HCT116 (cell line): ENCODE measurements around the gene GRK5. TPM values are rescaled to one million over a fixed set of nuclear protein-coding genes. Genes with fewer than 3 reads are reported as not detected.

Experiments used
- ATAC-seq: fragments of 200-7000 bp; cut with Tn5 transposase; 2 replicates; pipeline ENCODE4 v1.9.1; 2020; ENCODE audit warnings: mild to moderate bottlenecking, moderate library complexity
- BruUV-seq: library from RNA; stranded (reverse); fragments of 400-500 nt; replicated peaks from 2 replicates; lab custom pipeline; 2021; lab: Mats Ljungman, UMichigan
- CTCF ChIA-PET: fragments of 300-600 bp; sonication (Branson Sonifier 250); formaldehyde crosslinking; loops from one replicate; lab custom pipeline; 2021; ENCODE audit warnings: antibody characterized with exemption; lab: Charles Lee
- POLR2A ChIA-PET: fragments of 300-600, 350-600 bp; sonication (Branson Sonifier 250); formaldehyde crosslinking; loops from one replicate; lab custom pipeline; 2021; ENCODE audit warnings: antibody characterized with exemption; lab: Charles Lee
- RAD21 ChIA-PET, 2 experiments: fragments of 300-600 bp; sonication (Branson Sonifier 250); formaldehyde crosslinking; loops; one replicate each; lab custom pipeline; 2023; ENCODE audit warnings: low total read pairs in 2 of 2; ENCODE audit not compliant: uncharacterized antibody in 2 of 2, unreplicated experiment in 2 of 2, low non-redundant PET in 1 of 2; lab: Charles Lee
- DNase-seq: peaks from one replicate; pipeline ENCODE4 v3.0.0-alpha.2; 2010; ENCODE audit warnings: low read depth, low spot score
- H2AFZ ChIP-seq: fragments of 200-600 bp; shearing (Covaris generic), sonication (generic); 2 replicates; pipeline ENCODE4 v1.6.1; 2017; ENCODE audit warnings: low read depth, mixed run types, mixed read lengths, antibody characterized with exemption, low read length; ENCODE audit not compliant: poor library complexity, severe bottlenecking
- H3K27ac ChIP-seq: 2 replicates; pipeline ENCODE4 v1.5.1; 2012; ENCODE audit warnings: low read depth, low read length
- H3K27me3 ChIP-seq: fragments of 200-600 bp; sonication (generic); 2 replicates; pipeline ENCODE4 v1.6.1; 2016; ENCODE audit warnings: mixed run types, low read length, mixed read lengths; ENCODE audit not compliant: insufficient read depth
- H3K36me3 ChIP-seq, 2 experiments: fragments of 200-500 bp in 1 of 2; fragments of 200-600 bp in 1 of 2; sonication (Bioruptor generic) in 1 of 2; sonication (generic) in 1 of 2; 2 replicates each; pipeline versions ENCODE4 v1.5.1 to v1.6.1; 2014 to 2016; ENCODE audit warnings: low read length in 2 of 2, inconsistent platforms in 1 of 2, mixed read lengths in 1 of 2, mixed run types in 1 of 2; ENCODE audit not compliant: insufficient read depth in 2 of 2, control insufficient read depth in 1 of 2
- H3K4me1 ChIP-seq, 2 experiments: fragments of 200-600 bp in 1 of 2; sonication (generic) in 1 of 2; 2 replicates each; pipeline versions ENCODE4 v1.5.1 to v1.6.1; 2012 to 2017; ENCODE audit warnings: low read length in 2 of 2, inconsistent platforms in 1 of 2, mild to moderate bottlenecking in 1 of 2, mixed read lengths in 1 of 2, mixed run types in 1 of 2, moderate library complexity in 1 of 2; ENCODE audit not compliant: insufficient read depth in 2 of 2, control insufficient read depth in 1 of 2
- H3K4me2 ChIP-seq: fragments of 200-600 bp; sonication (generic); 2 replicates; pipeline ENCODE4 v1.6.1; 2017; ENCODE audit warnings: mixed run types, low read length, mixed read lengths
- H3K4me3 ChIP-seq, 2 experiments: fragments of 200-600 bp in 1 of 2; sonication (generic) in 1 of 2; replicated peaks in 1 of 2; 2 replicates each; pipeline ENCODE4 v1.5.1; 2011 to 2016; ENCODE audit warnings: low read length in 2 of 2, control low read depth in 1 of 2, low read depth in 1 of 2, mild to moderate bottlenecking in 1 of 2, mixed read lengths in 1 of 2, mixed run types in 1 of 2
- H3K79me2 ChIP-seq: fragments of 200-600 bp; sonication (generic); 2 replicates; pipeline ENCODE4 v1.6.1; 2017; ENCODE audit warnings: mild to moderate bottlenecking, mixed run types, low read length, moderate library complexity, mixed read lengths; ENCODE audit not compliant: insufficient read depth
- H3K9ac ChIP-seq: fragments of 200-600 bp; sonication (generic); 2 replicates; pipeline ENCODE4 v1.6.1; 2016; ENCODE audit warnings: low read length, mixed read lengths
- H3K9me2 ChIP-seq: fragments of 200-600 bp; sonication (generic), shearing (Covaris generic); 2 replicates; pipeline ENCODE4 v1.6.1; 2017; ENCODE audit warnings: mixed run types, mild to moderate bottlenecking, moderate library complexity; ENCODE audit not compliant: insufficient read depth
- H3K9me3 ChIP-seq, 2 experiments: fragments of 200-500 bp in 1 of 2; fragments of 200-600 bp in 1 of 2; sonication (Bioruptor generic) in 1 of 2; sonication (generic) in 1 of 2; 2 replicates each; pipeline ENCODE4 v1.6.1; 2014 to 2017; ENCODE audit warnings: low read length in 2 of 2, mixed read lengths in 2 of 2, inconsistent platforms in 1 of 2, low read depth in 1 of 2, mild to moderate bottlenecking in 1 of 2, mixed run types in 1 of 2, moderate library complexity in 1 of 2; ENCODE audit not compliant: control insufficient read depth in 1 of 2, insufficient read depth in 1 of 2
- H4K20me1 ChIP-seq: fragments of 200-600 bp; sonication (generic), shearing (Covaris generic); 2 replicates; pipeline ENCODE4 v1.6.1; 2017; ENCODE audit warnings: mixed run types, mild to moderate bottlenecking, moderate library complexity; ENCODE audit not compliant: insufficient read depth
- CTCF ChIP-seq, 3 experiments: fragments of 200-600 bp in 1 of 3; sonication (generic) in 1 of 3; IDR thresholded peaks in 2 of 3; conservative IDR thresholded peaks in 1 of 3; 2 replicates each; pipeline ENCODE4 v1.5.1; 2012 to 2017; ENCODE audit warnings: low read depth in 2 of 3, low read length in 2 of 3, antibody characterized with exemption in 1 of 3, borderline replicate concordance in 1 of 3, control low read depth in 1 of 3, mild to moderate bottlenecking in 1 of 3, mixed read lengths in 1 of 3, mixed run types in 1 of 3, moderate library complexity in 1 of 3; ENCODE audit not compliant: insufficient read depth in 1 of 3
- EGR1 ChIP-seq: IDR thresholded peaks from 2 replicates; pipeline ENCODE4 v1.6.1; 2012; ENCODE audit warnings: low read depth
- ELF1 ChIP-seq: IDR thresholded peaks from 2 replicates; pipeline ENCODE4 v1.6.1; 2012; ENCODE audit warnings: low read depth, borderline replicate concordance
- EZH2 ChIP-seq: fragments of 200-600 bp; sonication (generic); IDR thresholded peaks from 2 replicates; pipeline ENCODE4 v1.6.1; 2017; ENCODE audit warnings: antibody characterized with exemption, mixed run types
- FOSL1 ChIP-seq: IDR thresholded peaks from 2 replicates; pipeline ENCODE4 v1.6.1; 2012; ENCODE audit warnings: low read depth
- JUND ChIP-seq: IDR thresholded peaks from 2 replicates; pipeline ENCODE4 v1.6.1; 2012
- MAX ChIP-seq: IDR thresholded peaks from 2 replicates; pipeline ENCODE4 v1.6.1; 2012
- POLR2A ChIP-seq: IDR thresholded peaks from 2 replicates; pipeline ENCODE4 v1.7.0; 2011; ENCODE audit warnings: borderline replicate concordance; ENCODE audit not compliant: insufficient read depth, insufficient read length; ENCODE audit errors: extremely low read depth
- POLR2AphosphoS5 ChIP-seq: IDR thresholded peaks from 2 replicates; pipeline ENCODE4 v1.6.1; 2011; ENCODE audit warnings: mild to moderate bottlenecking, low read depth, low read length, moderate library complexity
- RAD21 ChIP-seq: IDR thresholded peaks from 2 replicates; pipeline ENCODE4 v1.6.1; 2012; ENCODE audit warnings: low read depth, mild to moderate bottlenecking
- REST ChIP-seq: IDR thresholded peaks from 2 replicates; pipeline ENCODE4 v1.6.1; 2012; ENCODE audit warnings: low read depth
- SIN3A ChIP-seq: IDR thresholded peaks from 2 replicates; pipeline ENCODE4 v1.6.1; 2012; ENCODE audit warnings: low read depth
- SP1 ChIP-seq: IDR thresholded peaks from 2 replicates; pipeline ENCODE4 v1.6.1; 2012; ENCODE audit warnings: low read depth
- SRF ChIP-seq: IDR thresholded peaks from 2 replicates; pipeline ENCODE4 v1.6.1; 2012; ENCODE audit warnings: low read depth
- ZBTB33 ChIP-seq: IDR thresholded peaks from 2 replicates; pipeline ENCODE4 v1.6.1; 2011; ENCODE audit warnings: mild to moderate bottlenecking, low read length, moderate library complexity; ENCODE audit not compliant: insufficient replicate concordance; ENCODE audit errors: extremely low read depth
- ZFX ChIP-seq: fragments of 450-650 bp; IDR thresholded peaks from 2 replicates; pipeline ENCODE4 v1.6.1; 2017
- ZNF274 ChIP-seq: fragments of 200-500 bp; sonication (Bioruptor generic); IDR thresholded peaks from 2 replicates; pipeline ENCODE4 v1.6.1; 2014; ENCODE audit warnings: mild to moderate bottlenecking, low read depth, low read length, inconsistent platforms
- intact Hi-C: fragments of 100-400 bp; cut with micrococcal nuclease; formaldehyde crosslinking; loops from 2 replicates; pipeline ENCODE4 v1.10.0; 2022
- total RNA-seq: library from RNA; stranded (reverse); gene quantifications from one replicate; pipeline ENCODE4 v1.2.1, GENCODE V29; 2021; ENCODE audit not compliant: unreplicated experiment

GRK5 gene
- total RNA-seq, 1 experiment from 2014 or later = 7.3 TPM

GRCh38 chr10:119397416-119397815, 190.0 kb downstream of the GRK5 start:
- DNase-seq = no peak
- H3K4me1 ChIP-seq = peaks cover 8 to 14% of the 10 kb centered on the region in 2 experiments; a peak in 3 of 4 replicates
- no peak overlapping the region for H3K27ac ChIP-seq
- H3K9me3 ChIP-seq = no peaks in the 10 kb centered on the region
- no TSS peak for BruUV-seq
- no peak overlapping the region for H3K4me2 ChIP-seq
- H3K9ac ChIP-seq = no peak overlapping the region
- no peaks in the 10 kb centered on the region for H3K9me2 ChIP-seq
- H3K79me2 ChIP-seq = no peaks in the 10 kb centered on the region
- RAD21 ChIA-PET = no interaction called here
- no peak for TF ChIP-seq ZFX
- TF ChIP-seq MAX = no peak
- TF ChIP-seq SRF = no peak
- no peak for TF ChIP-seq SIN3A
- TF ChIP-seq POLR2A = no peak
- no peak for TF ChIP-seq REST
- no peak for TF ChIP-seq POLR2AphosphoS5
- TF ChIP-seq ZNF274 = no peak
- TF ChIP-seq RAD21 = no peak
- TF ChIP-seq CTCF (IDR thresholded peaks at IDR 0.05 in 2 of 3, conservative IDR thresholded peaks at IDR 0.05 in 1 of 3; ENCODE audit: borderline replicate concordance in 1 of 3, insufficient read depth in 1 of 3, low read depth in 2 of 3, low read length in 2 of 3) = no peak
- TF ChIP-seq JUND = no peak
- no peak for TF ChIP-seq ELF1
- TF ChIP-seq FOSL1 = no peak
- TF ChIP-seq EZH2 = no peak
- TF ChIP-seq EGR1 = no peak
- TF ChIP-seq SP1 = no peak
- no peak for TF ChIP-seq ZBTB33
- TF ChIP-seq, all 23 proteins: peak for 0
- Histone ChIP-seq H4K20me1 (no peaks in the 10 kb centered on the region), H3K36me3 (no peaks in the 10 kb centered on the region), H2AFZ (no peak overlapping the region), H3K27me3 (no peaks in the 10 kb centered on the region), H3K4me3 (no peak overlapping the region)
- no peak for ATAC-seq
- CTCF ChIA-PET = no interaction called here
- intact Hi-C loops = no loop called here
- POLR2A ChIA-PET = no interaction called here
